ENCODE results near the gene ZHX3.

The ZHX3 gene

DNA sequence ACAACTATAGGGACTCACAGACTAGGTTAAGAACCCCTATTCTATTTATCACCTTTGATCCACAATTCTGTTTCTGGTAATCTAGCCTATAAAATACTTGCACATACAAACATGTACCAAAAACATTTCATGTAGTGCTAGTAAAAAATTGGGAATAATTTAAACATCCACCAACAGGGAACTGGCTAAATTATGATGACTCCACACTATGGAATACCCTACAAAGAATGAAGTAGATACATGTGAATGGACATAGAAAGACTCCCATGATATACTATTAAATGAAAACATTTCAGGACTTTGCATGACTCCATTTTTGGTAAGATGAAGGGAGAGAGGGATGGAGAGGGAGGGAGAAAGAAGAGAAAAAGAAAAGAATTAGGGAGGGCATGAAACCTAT, 58.2 kb downstream of the ZHX3 start:
- no peak for TF ChIP-seq CTCF (IDR thresholded peaks at IDR 0.05; ENCODE audit: insufficient read depth, low read depth, low read length, missing control alignments)
- no peak for DNase-seq (ENCODE audit: low read depth)
- no peak overlapping the region for H3K4me3 ChIP-seq (ENCODE audit: low read length)

GRCh38 chr20:41258474-41258873, 59.1 kb downstream of the ZHX3 start:
- DNase-seq (ENCODE audit: low read depth), result no peak
- H3K4me3 ChIP-seq (ENCODE audit: low read length), result no peak overlapping the region
- no peak for TF ChIP-seq CTCF (IDR thresholded peaks at IDR 0.05; ENCODE audit: insufficient read depth, low read depth, low read length, missing control alignments)

DNA sequence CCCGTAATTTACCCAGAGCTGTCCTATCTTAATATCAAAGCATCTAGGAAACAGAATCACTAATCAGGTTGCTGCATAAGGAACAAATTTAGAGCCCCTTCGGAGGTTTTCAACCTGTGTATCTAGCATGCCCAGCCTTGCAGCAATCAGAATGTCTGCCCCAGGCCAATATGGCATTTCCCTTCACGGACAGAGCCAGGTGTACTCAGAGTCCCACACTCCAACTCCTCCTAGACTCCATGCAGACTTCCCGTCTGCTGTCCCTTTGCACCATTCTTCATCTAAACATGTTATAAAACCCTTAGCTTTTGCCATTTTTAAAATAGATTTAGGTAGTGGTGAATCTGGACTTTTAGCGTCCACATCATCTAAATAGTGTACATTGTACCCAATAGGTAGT, 61.0 kb downstream of the ZHX3 start:
- H3K4me3 ChIP-seq (ENCODE audit: low read length), result no peak overlapping the region
- no peak for TF ChIP-seq CTCF (IDR thresholded peaks at IDR 0.05; ENCODE audit: insufficient read depth, low read depth, low read length, missing control alignments)
- DNase-seq (ENCODE audit: low read depth), result no peak

DNA sequence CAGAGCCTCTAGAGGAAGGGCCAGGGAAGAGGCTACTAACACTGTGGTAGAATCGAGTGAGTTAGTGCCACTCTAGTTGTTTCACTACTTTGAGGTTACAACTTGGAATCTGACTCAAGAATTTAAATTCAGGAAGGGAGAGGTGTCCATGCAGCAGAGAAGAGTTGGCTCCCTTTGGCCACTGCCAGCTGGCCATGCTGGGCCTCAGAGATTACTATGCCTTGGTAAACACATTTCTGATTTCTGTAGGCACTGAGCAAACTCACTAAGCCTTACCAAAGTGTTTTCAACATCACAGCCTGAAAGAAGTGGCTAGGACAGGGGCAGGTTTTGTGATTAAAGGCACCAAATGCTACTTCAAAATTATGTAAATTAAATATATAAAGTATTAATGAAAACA, 61.9 kb downstream of the ZHX3 start:
- no peak overlapping the region for H3K4me3 ChIP-seq (ENCODE audit: low read length)
- DNase-seq (ENCODE audit: low read depth), result no peak
- no peak for TF ChIP-seq CTCF (IDR thresholded peaks at IDR 0.05; ENCODE audit: insufficient read depth, low read depth, low read length, missing control alignments)

DNA sequence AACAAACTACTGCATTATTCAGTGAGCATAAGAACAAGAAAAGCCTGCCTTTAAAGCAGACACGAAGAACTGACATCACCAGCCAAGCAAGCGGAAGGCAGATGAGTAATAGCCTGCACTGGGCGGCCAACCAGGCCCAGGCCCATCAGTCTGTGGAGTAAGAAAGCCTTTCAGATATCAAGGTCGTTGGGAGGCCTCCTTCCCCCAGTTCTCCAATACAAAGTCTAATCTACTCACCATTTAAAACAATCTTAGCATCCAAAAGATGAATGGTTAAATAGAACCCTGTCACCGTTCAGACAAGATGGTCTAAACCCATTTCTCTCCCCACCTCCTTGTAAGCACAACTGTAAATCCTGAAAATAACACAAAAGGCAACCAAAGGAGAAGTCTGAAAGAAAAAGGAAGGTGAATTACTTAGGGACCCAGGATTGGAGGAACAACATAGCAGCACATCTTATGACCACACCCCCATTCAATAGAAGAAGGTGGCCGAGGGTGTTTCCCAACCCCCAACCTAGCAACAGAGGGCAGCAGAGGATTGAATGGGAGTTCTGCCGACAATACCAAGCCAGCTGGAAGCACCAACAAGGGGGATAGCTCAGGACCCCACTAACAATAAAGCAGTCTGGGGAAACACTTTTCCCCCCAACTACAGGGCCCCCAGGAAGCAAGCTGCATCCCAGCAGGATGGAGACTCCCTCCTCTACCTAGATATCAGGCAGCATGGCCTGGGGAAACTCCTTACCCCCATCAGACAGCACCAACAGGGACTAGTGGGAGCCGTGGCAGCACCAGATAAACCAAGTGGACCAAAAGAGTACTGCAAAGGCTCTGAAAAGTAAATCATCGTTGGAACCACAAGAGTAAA, 67.9 kb downstream of the ZHX3 start:
- no peak overlapping the region for H3K4me3 ChIP-seq (ENCODE audit: low read length)
- peak; percentile 92 for DNase-seq (ENCODE audit: low read depth)
- TF ChIP-seq CTCF (IDR thresholded peaks at IDR 0.05; ENCODE audit: insufficient read depth, low read depth, low read length, missing control alignments), result peak; percentile 12

DNA sequence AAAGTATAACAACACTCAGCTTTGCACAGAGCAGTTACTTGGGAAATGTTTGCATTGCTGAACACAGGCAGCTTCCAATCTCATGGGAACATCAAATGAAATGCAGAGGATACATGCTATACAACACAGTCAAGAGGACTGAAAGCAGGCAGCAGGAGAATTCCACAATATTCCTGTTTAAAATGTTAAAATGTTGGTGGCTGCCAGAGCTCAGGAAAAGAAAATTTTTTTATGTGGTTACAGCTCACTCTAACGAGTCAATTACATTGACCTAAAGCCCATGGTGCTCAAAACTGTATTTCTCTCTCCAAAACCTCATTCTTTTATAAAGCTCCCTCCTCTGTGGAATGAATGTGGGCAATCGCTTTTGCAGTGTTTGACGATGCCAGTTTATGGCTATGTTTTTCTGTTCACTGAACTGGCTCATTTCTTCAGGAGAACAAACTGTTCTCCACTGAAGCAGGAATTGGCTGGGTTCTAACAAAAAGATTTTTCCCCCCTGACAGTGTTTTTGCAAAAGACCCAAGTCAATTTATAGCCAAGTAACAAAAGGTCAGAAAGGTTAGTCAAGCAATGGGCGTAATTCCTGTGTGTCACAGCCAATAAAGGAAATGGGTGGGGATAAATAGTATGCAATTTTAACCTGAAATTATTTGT, 69.0 kb downstream of the ZHX3 start:
- no peak for TF ChIP-seq CTCF (IDR thresholded peaks at IDR 0.05; ENCODE audit: insufficient read depth, low read depth, low read length, missing control alignments)
- no peak for DNase-seq (ENCODE audit: low read depth)
- H3K4me3 ChIP-seq (ENCODE audit: low read length), result no peak overlapping the region

Measured in epithelial cell of esophagus (primary cell).